ENCODE data around the gene SPAG17.
A peak's percentile ranks its signal among the peaks of the same experiment; 100 is the strongest.

SPAG17 gene

DNA sequence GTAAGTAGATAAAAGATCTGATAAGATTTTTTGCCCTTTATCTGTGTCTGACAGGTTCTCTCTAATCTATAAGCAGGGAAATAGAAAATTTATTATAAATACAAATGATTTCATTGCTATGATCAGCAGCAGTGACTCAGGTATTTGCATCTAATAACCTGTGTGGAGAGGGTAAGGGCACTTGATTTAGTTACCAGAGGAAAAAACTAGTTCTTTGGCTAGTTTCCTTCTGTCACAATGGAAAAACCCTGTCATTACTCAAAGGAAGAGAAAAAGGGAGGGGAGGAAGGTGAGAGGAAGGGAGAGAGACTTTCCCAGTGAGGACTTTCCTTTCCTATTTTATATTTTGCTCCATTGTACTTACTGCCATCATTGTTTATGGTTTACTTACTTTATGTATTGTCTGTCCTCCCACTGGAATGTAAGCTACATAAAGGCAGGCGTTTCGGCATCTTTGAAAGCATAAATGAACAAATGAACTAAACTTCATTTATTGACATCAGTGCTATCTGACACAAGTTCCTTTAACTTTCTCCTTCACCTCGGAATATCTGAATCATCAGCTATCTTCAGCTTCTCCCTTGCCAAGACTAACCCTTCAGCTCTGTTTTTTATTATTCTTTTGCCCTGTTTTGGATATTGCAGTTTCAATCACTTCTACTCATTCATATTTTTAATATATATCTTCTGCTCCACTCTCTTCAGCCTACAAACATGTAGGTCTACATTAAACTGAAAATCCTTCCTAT, 220.6 kb downstream of the SPAG17 start:
- DNase-seq: no peak

- DNase-seq: no peak
Measured at GRCh38 chr1:117959364-117959763, 225.7 kb downstream of the SPAG17 start.

DNA sequence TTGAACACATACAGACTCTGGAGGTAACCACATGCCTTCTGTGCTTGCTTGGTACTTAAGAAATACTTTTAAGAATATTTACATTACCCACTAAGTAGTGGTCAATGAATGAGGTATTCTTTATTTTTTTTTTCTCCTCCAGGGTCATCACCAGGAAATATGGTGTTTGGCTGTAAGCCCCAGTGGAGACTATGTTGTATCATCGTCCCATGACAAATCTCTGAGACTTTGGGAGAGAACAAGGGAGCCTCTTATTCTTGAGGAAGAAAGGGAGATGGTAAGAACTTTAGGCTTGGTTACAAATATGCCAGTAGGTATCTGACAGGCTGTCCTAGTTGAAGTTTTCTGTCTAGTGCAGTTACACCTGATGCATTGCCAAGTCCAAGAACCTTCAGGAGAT, 232.6 kb downstream of the SPAG17 start:
- no peak for DNase-seq

GRCh38 chr1:117942293-117942692, 242.7 kb downstream of the SPAG17 start:
- DNase-seq: no peak

DNA sequence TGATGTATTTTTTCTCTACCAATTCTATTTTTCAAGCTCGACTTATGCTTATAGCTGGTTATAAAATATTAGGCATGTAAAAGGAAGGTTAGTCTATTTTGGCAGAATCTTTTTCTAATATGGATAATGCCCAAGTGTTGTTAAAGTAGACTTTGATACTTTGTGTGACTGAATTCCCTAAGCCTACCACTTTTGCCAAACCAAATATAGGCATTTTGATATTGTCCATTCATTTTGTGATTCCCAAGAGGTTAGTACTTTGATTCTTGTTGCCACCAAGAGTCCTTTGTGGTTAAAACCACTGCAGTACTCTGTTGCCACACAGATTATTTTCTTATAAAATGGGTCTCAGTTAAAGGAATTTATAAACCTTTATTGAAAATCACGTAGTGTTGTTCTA, 251.3 kb downstream of the SPAG17 start:
- no peak for DNase-seq

DNA sequence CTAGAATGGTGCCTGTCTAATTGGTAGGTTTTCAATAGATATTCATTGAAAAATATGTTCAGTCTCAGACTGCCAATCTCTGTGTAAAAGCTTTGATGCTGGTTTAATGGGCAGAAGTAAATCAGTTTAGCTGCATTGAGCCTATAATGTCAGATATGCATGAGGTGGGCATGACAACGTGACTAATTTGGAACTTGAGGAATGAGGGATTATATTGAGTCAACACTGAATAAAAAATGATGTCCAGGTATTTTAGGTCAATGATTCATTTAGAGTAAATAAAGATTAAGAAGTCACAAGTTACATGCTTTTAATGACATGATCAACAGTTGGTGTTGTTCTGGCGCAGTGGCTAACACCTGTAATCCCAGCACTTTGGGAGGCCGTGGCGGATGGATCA, 252.5 kb downstream of the SPAG17 start:
- no peak for DNase-seq

DNA sequence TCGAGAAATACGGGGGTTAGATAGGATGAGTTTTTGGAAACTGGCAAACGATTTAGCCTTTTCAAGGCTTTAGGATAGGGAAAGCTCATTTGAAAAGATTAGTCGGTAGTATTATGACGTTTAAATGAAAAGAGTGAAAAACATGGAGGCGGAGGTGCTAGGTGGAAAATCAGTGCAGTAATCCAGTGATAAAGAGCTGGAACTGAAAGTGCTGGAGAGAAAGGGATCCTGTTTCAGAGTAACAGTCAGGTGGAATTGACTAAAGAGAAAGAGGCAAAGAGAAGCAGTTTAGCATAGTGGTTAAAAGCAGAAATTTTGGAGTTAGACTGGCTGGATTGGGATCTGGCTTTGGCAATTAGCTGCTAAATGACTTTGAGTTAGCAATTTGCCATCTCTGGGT, 254.5 kb downstream of the SPAG17 start:
- no peak for DNase-seq

DNA sequence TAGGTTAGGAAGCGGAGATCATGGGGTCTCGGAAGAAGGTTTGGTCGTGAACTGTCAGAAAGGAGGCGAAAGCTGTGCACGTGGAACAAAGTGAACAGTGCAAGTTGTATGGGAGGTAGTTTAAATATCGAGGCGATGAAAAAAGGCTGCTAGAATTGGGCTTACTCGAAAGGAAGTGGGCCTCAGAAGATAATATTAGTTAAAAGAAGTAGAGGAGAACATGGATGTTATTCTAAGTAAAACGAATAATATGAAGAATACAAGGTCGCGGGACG, 254.9 kb downstream of the SPAG17 start:
- DNase-seq: no peak

DNA sequence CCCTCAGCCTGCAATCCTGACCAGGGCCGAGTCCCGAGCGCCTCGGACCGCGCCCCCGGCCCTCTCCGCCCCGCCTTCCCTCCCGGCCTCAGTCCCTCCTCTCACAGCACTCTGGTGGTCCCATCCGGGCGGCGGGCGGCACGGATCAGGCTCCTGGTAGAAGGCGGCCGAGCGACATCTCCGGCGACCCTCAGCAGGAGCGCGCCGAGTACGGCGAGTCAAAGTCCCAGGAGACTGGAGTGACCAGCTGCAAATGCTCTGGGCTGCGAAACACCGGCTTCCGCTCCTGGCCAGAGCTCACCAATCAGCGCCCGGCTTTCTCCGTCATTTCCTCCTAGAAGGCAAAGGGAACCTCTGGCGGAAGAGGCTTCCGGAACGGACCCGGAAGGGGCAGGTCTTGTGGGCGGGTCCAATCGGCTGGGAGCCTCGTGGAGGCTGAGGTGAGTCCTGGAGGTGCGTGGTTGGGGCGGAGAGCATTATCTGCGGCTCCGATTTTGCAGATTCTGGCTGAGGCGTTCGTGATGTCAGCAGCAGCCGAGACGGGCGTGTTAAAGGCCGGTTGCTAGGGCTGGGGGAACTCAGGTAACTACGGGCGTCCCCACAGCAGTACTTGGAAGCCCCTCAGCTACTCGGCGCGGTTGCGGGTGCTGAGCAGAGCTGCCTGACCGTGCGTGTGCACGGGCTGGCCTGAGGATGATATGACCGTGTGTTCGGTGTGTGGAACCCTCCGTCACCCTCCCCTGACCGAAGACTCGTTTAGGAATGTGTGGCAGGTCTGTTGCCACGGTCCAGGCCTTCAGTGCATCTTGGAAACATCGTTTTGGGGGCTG, 255.5 kb downstream of the SPAG17 start, which contains the start of the genes GDAP2 and WDR3:
TSS of gene GDAP2 (minus strand) at position 279 of the 830 bp plus-strand sequence. CDS start 9,264 bp downstream, outside the sequence.
TSS of gene WDR3 (plus strand) at position 397 of the 830 bp plus-strand sequence. CDS start 3,581 bp downstream, outside the sequence.
- DNase-seq: peak; percentile 94

DNA sequence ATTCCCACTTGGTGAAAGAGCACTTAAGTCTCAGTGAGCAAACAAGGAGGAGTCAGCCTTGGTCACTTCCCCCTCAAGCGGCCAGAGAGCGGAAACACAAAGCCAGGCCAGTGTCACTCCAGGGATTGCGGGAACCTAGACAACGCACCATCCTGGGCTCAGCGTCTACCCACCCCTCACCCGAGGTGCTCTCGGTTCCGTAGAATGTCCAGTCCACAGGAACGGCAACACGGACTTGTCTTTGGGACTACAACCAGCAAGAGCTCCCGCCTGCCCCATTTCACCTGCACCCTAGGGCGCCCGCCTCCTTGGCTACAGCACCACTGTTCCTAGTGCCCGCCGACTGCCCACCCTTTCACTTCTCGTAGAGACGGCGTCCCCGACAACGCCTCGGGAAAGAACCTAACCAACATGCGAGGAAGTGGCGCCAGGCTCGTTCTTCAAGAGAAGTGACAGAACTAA, 256.1 kb downstream of the SPAG17 start:
- DNase-seq: peak; percentile 63

DNA sequence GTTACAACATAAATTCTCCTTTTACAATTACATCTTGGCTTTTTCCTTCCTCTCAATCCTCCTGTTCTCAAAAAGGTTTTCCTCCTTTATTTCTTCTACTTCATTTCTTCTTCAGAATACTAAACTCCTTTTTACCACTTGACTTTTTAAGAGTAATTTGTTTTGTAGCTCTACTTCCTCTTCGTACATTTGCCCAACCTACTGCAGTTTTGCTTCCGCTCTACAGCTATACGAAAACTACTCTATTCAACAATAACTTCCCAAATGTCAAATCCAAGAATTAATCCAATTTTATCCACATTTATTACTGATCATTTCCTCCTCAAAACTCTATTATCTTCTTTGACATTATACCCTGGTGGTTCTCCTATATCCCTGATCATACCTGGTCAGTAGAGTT, 259.0 kb downstream of the SPAG17 start:
- no peak for DNase-seq

GRCh38 chr1:117922717-117923116, 262.3 kb downstream of the SPAG17 start:
- DNase-seq: peak; percentile 0

GRCh38 chr1:117921991-117922390, 263.0 kb downstream of the SPAG17 start:
- no peak for DNase-seq

DNA sequence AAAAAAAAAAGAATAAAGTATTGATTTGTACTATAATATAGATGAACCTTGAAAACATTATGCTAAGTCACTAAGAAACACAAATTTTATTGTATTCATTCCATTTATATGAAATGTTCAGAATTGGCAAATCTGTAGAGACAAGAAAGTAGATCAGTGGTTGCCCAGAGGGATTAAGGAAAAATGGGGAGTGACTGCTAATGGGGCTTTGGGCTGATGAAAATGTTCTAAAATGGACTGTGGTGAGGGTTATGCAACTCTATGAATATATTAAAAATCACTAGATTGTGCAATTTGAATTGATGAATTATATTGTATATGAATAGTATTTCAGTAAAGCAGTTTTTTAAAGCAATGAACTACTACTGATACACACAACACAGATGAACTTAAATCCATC, 265.7 kb downstream of the SPAG17 start:
- no peak for DNase-seq

DNA sequence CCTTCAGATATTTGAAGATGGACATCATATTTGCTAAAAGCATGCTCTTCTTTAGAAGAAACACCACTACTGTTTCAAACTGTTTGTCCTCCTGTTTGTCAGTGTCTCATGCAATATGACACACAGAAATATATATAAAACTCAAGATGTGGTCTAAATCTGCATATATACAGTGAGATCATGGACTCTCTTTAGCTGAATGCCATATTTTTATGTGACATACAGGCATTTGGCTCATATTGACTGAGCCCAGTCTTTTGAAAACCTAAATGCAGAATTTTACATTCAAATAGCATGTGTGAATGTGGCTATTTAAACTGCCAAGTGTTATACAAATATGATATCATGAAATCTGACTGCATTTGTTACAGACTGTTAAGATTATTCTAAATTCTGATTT, 274.0 kb downstream of the SPAG17 start:
- DNase-seq: no peak

DNA sequence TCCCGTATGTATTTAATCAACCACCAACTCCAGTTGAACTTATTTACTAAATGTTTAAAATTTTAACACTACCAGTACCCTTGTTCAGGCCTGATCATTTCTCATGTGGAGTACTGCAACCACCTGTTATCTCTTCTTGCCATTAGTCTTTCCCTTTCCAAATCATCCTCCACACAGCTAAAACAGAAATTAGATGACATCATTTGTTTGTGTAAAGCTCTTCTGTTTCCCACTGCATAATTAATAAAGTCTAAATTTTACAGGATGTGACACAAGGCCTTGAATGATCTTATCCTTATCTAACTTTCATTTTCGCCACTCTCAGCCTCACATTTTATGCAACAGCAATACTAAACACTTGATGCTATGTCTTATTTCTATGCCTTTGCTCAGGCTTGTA, 280.0 kb downstream of the SPAG17 start:
- no peak for DNase-seq

DNA sequence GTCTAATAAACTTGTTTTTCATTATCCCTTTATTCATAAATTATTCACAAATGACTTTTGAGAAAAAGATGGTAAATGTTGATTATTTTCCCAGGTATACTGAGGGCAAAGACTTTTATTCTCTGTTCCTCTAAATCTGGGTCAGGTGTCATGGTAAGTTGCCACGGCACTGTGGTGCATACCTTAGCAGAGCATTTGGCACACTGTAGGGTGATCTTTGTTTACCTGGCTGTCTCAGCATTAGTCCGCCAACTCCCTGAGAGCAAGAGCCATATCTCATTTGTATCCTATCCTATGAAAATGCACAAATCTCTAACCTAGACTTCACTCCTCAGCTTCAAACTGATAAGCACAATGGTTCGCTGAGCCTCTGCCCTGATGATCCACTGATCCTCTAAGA, 280.5 kb downstream of the SPAG17 start:
- no peak for DNase-seq
